ENCODE results near the gene ATP6V0A1.
"Not testable (repeated sequence)": the region's sequence is repeated elsewhere in the genome, so short reads cannot be mapped to it uniquely, and the experiment has no call there.

Gene ATP6V0A1

GRCh38 chr17:42476411-42476810, 17.7 kb downstream of the ATP6V0A1 start:
- DNase-seq (ENCODE audit: low read depth in 3 of 3): no peak

GRCh38 chr17:42477173-42477572, 18.5 kb downstream of the ATP6V0A1 start:
- no peak for DNase-seq (ENCODE audit: low read depth in 3 of 3)

GRCh38 chr17:42477824-42478223, 19.1 kb downstream of the ATP6V0A1 start:
- DNase-seq (ENCODE audit: low read depth in 3 of 3): not testable (repeated sequence)

- peak; percentile 22 to 62 (median 55) for DNase-seq (ENCODE audit: low read depth in 3 of 3)
Measured at GRCh38 chr17:42484304-42484703, 25.6 kb downstream of the ATP6V0A1 start.

GRCh38 chr17:42485680-42486079, 27.0 kb downstream of the ATP6V0A1 start:
- no peak for DNase-seq (ENCODE audit: low read depth in 3 of 3)

- DNase-seq (ENCODE audit: low read depth in 3 of 3): no peak
Measured at GRCh38 chr17:42488032-42488431, 29.4 kb downstream of the ATP6V0A1 start.

- no peak for DNase-seq (ENCODE audit: low read depth in 3 of 3)
Measured at GRCh38 chr17:42493319-42493718, 34.6 kb downstream of the ATP6V0A1 start.

- no peak for DNase-seq (ENCODE audit: low read depth in 3 of 3)
Measured at GRCh38 chr17:42494673-42495072, 36.0 kb downstream of the ATP6V0A1 start.

GRCh38 chr17:42498828-42499227, 40.1 kb downstream of the ATP6V0A1 start:
- no peak for DNase-seq (ENCODE audit: low read depth in 3 of 3)

- DNase-seq (ENCODE audit: low read depth in 3 of 3): no peak
Measured at GRCh38 chr17:42502091-42502490, 43.4 kb downstream of the ATP6V0A1 start.

- DNase-seq (ENCODE audit: low read depth in 3 of 3): no peak
Measured at GRCh38 chr17:42502926-42503325, 44.2 kb downstream of the ATP6V0A1 start.

GRCh38 chr17:42507671-42508070, 49.0 kb downstream of the ATP6V0A1 start:
- no peak for DNase-seq (ENCODE audit: low read depth in 3 of 3)

GRCh38 chr17:42508426-42509165, 49.9 kb downstream of the ATP6V0A1 start:
- no peak for DNase-seq (ENCODE audit: low read depth in 3 of 3)

GRCh38 chr17:42509409-42509808, 50.7 kb downstream of the ATP6V0A1 start:
- no peak for DNase-seq (ENCODE audit: low read depth in 3 of 3)

- DNase-seq (ENCODE audit: low read depth in 3 of 3): no peak
Measured at GRCh38 chr17:42509841-42510240, 51.2 kb downstream of the ATP6V0A1 start.

- no peak for DNase-seq (ENCODE audit: low read depth in 3 of 3)
Measured at GRCh38 chr17:42512246-42512645, 53.6 kb downstream of the ATP6V0A1 start.

GRCh38 chr17:42512733-42513251, 54.1 kb downstream of the ATP6V0A1 start:
- DNase-seq (ENCODE audit: low read depth in 3 of 3): no peak

GRCh38 chr17:42513686-42514085, 55.0 kb downstream of the ATP6V0A1 start:
- no peak for DNase-seq (ENCODE audit: low read depth in 3 of 3)

GRCh38 chr17:42514279-42514678, 55.6 kb downstream of the ATP6V0A1 start:
- DNase-seq (ENCODE audit: low read depth in 3 of 3): no peak

- no peak for DNase-seq (ENCODE audit: low read depth in 3 of 3)
Measured at GRCh38 chr17:42514867-42515266, 56.2 kb downstream of the ATP6V0A1 start.

GRCh38 chr17:42517516-42517915, 58.8 kb downstream of the ATP6V0A1 start:
- DNase-seq (ENCODE audit: low read depth in 3 of 3): peak; percentile 57 to 78 (median 70)

GRCh38 chr17:42518046-42518754, 59.5 kb downstream of the ATP6V0A1 start:
- DNase-seq (ENCODE audit: low read depth in 3 of 3): no peak
